Cardiac septum (tissue), 1 donor: ENCODE data around the gene AP2A2. TPM values are rescaled to one million over a fixed set of nuclear protein-coding genes. Genes with fewer than 3 reads are reported as not detected.

Source experiments
- DNase-seq: peaks from one replicate; pipeline ENCODE4 v3.0.0-alpha.2; 2020; ENCODE audit warnings: low spot score
- intact Hi-C: fragments of 100-400 bp; cut with DNase I; formaldehyde crosslinking; loops from one replicate; pipeline ENCODE4 v1.14.0; 2022
- total RNA-seq: library from RNA; stranded (reverse); fragmentation: NEBNext Ultra II Directional; extraction: Animal tissue kit (Norgen Biotek cat#: 25700); gene quantifications from one replicate; pipeline ENCODE4 v1.2.1, GENCODE V29; 2021
- donor health status: DM: no; HTN: no; CAD: no.

The AP2A2 gene
- total RNA-seq, 1 donor from 2014 or later: 40.3 TPM

DNA sequence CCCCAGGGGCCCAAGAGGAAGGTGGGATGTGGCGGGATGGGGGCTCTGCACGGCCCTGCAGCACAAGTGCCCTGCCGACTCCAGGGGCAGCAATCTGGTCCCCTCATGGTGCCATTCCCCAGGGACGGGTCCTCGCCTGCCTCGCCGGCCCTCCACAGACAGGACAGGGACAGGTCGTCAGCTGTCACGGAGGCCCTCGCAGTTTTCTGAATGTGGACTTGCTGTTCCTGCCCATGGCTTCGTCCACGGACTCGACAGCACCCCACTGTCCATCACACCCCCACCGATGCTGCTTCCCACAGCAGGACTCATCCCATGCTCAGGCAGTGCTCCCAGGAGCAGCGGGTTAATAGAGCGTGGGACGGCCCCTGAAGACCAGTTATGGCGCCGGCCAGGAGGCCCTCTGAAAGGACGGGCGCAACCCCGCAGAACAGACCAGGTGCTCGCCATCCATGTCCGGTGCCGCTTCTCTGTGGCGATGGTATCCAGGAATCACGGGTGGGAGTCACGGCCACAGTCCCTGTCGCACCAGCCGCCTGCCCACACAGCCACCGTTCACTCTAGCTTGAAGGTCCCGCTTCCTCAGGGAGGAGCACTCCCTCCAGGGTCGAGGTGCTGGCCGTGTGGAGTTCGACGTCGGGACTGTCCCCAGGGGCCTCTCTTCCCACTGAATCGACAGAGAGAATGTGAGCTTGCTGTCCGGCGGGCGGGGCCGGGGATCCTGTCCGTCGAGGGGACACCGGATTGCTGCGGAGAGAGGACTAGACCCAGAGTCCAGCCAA, 130.5 kb downstream of the AP2A2 start:
- intact Hi-C loops: no loop called here
- DNase-seq: peak; percentile 70

DNA sequence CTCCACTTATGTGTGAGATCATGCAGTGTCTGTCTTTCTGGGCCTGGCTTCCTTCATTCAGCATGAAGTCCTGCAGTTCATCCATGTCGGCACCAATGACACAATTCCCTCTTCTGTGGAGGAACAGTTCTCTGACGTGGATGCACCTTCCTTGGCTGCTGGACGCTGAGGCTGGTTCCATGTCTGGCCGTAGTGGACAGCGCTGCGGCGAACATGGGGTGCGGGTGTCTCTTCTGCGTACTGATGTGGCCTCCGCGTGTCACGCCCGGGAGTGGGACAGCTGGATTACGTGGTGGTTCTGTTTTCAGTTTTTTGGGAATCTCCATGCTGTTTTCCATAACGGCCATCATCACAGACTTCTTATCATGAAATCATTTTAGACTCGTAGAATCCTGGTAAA, 132.1 kb downstream of the AP2A2 start:
- DNase-seq: peak; percentile 55
- intact Hi-C loops: no loop called here

DNA sequence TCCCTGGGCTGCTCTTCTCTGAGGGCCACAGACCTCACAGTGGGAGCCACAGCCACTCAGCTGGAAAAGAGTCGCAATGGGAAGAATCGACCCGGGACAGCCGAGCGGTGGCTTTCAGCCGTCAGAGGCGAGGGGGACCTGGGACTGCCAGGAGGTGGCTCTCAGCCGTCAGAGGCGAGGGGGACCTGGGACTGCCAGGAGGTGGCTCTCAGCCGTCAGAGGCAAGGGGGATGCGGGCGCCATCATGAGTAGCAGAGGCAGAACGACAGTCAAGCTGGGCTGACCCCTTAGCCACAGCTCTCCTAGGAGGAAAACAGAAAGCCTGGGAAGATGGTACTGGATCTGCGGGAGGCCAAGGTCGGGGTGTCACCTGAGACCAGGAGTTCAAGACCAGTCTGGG, 134.1 kb downstream of the AP2A2 start:
- intact Hi-C loops: no loop called here
- peak; percentile 43 for DNase-seq

DNA sequence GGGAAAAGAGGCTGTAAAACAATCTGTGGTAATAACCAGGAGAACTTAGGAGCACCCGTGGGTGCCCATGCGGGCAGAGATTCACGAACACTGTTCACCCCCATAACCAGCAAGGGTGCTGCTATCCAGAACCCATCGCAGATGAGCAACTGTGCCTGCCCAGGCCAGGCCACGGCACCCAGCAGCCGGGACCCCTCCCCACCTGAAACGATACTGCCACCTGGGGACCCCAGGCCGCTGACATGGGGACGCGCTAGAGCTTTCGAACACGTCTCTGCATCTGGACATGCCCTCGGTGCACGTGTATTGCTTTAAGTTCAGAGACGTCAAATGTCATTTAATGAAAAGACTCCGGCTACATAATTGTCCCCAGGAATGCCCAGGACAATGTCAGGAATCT, 134.7 kb downstream of the AP2A2 start:
- intact Hi-C loops: no loop called here
- DNase-seq: peak; percentile 38

DNA sequence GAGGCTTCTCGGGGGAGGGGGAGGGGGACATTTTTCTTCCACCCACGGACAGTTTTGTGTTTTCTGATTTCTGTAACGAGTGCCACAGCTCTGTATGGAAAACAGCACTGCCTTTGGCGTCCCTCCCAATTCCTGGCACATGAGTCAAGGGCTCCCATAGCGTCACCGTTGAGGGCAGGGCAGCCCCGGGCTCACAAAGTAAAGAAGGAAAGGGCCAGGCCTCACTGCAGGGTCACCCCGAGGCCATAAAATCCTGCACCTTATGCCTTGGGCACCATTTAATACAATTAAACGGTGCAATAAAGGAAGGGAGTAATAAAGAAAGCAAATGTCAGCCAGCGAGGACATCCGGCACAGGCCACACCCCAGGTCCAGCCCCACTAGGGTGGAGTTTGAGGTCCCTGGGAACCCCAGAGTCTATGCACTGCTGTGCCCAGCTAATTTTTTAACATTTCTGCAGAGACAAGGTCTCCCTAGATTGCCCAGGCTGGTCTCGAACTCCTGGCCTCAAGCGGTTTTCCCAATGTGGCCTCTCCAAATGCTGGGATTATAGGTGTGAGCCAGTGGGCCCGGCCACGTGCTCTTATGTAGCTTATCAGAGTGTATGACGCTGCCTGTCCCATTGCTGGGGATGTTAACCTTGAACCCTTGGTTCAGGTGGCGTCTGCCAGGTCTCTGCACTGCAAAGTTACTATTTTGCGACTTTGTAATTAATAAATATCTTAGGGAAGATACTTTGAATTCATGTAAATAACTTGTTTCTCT, 135.4 kb downstream of the AP2A2 start:
- DNase-seq: peak; percentile 74
- intact Hi-C loops: no loop called here

Other genes with a start within 250 kb of the AP2A2 start
- gene DEAF1, start 230.6 kb upstream of the AP2A2 start, total RNA-seq: 21.3 TPM
- gene TMEM80, start 230.1 kb upstream of the AP2A2 start, total RNA-seq: 15.5 TPM
- gene EPS8L2, start 219.6 kb upstream of the AP2A2 start, total RNA-seq: 2.3 TPM
- gene TALDO1, start 178.4 kb upstream of the AP2A2 start, total RNA-seq: 92.4 TPM
- 38.7 TPM for gene GATD1, start 148.4 kb upstream of the AP2A2 start, total RNA-seq
- gene CEND1, start 135.8 kb upstream of the AP2A2 start, total RNA-seq: 0.65 TPM
- 4.7 TPM for gene SLC25A22, start 127.6 kb upstream of the AP2A2 start, total RNA-seq
- 12.1 TPM for gene PIDD1, start 120.6 kb upstream of the AP2A2 start, total RNA-seq
- 781 TPM for gene RPLP2, start 115.9 kb upstream of the AP2A2 start, total RNA-seq
- 209 TPM for gene PNPLA2, start 107.0 kb upstream of the AP2A2 start, total RNA-seq
- 12.2 TPM for gene CRACR2B, start 98.0 kb upstream of the AP2A2 start, total RNA-seq
- gene CD151, start 92.9 kb upstream of the AP2A2 start, total RNA-seq: 625 TPM
- 202 TPM for gene POLR2L, start 83.3 kb upstream of the AP2A2 start, total RNA-seq
- 27.9 TPM for gene TSPAN4, start 83.0 kb upstream of the AP2A2 start, total RNA-seq
- 63.7 TPM for gene CHID1, start 15.1 kb upstream of the AP2A2 start, total RNA-seq
- gene MUC6, start 110.8 kb downstream of the AP2A2 start, total RNA-seq: not detected
- gene MUC2, start 149.0 kb downstream of the AP2A2 start, total RNA-seq: 0.03 TPM
- gene MUC5AC, start 232.1 kb downstream of the AP2A2 start, total RNA-seq: not detected